HEK293T (cell line): Measurements from ENCODE around the gene FAM25A.

Experiments used
- ARNT ChIP-seq: fragments of 450-650 bp; IDR thresholded peaks from 2 replicates; pipeline ENCODE4 v1.6.1; 2017; ENCODE audit warnings: mild to moderate bottlenecking
- BHLHE40 ChIP-seq: fragments of 450-650 bp; IDR thresholded peaks from 2 replicates; pipeline ENCODE4 v1.6.1; 2016; ENCODE audit warnings: mild to moderate bottlenecking, moderate library complexity, borderline replicate concordance
- CTBP1 ChIP-seq: fragments of 450-650 bp; IDR thresholded peaks from 2 replicates; pipeline ENCODE4 v1.6.1; 2016; ENCODE audit warnings: borderline replicate concordance
- ELF4 ChIP-seq: fragments of 450-650 bp; IDR thresholded peaks from 2 replicates; pipeline ENCODE4 v1.6.1; 2017; ENCODE audit warnings: antibody characterized with exemption
- FOXA1 ChIP-seq: fragments of 450-650 bp; IDR thresholded peaks from 2 replicates; pipeline ENCODE4 v1.6.1; 2016; ENCODE audit warnings: mild to moderate bottlenecking
- FOXK2 ChIP-seq: fragments of 450-650 bp; IDR thresholded peaks from 2 replicates; pipeline ENCODE4 v1.6.1; 2016; ENCODE audit warnings: mild to moderate bottlenecking
- FOXM1 ChIP-seq: fragments of 450-650 bp; IDR thresholded peaks from 2 replicates; pipeline ENCODE4 v1.6.1; 2017; ENCODE audit warnings: mild to moderate bottlenecking, borderline replicate concordance
- HDGF ChIP-seq: fragments of 450-650 bp; IDR thresholded peaks from 2 replicates; pipeline ENCODE4 v1.6.1; 2017; ENCODE audit warnings: antibody characterized with exemption, borderline replicate concordance
- NFRKB ChIP-seq: fragments of 450-650 bp; IDR thresholded peaks from 2 replicates; pipeline ENCODE4 v1.6.1; 2016; ENCODE audit warnings: mild to moderate bottlenecking, moderate library complexity
- PKNOX1 ChIP-seq: fragments of 450-650 bp; IDR thresholded peaks from 2 replicates; pipeline ENCODE4 v1.6.1; 2016
- SP1 ChIP-seq: fragments of 450-650 bp; IDR thresholded peaks from 2 replicates; pipeline ENCODE4 v1.6.1; 2017
- SUZ12 ChIP-seq: fragments of 450-650 bp; IDR thresholded peaks from 2 replicates; pipeline ENCODE4 v1.6.1; 2016; ENCODE audit warnings: mild to moderate bottlenecking
- TARDBP ChIP-seq: fragments of 450-650 bp; IDR thresholded peaks from 2 replicates; pipeline ENCODE4 v1.6.1; 2016
- ZNF384 ChIP-seq: fragments of 450-650 bp; IDR thresholded peaks from 2 replicates; pipeline ENCODE4 v1.6.1; 2016

- TF ChIP-seq SP1 (no peak), FOXM1 (no peak), FOXA1 (no peak), HDGF (no peak), NFRKB (no peak), PKNOX1 (no peak), ELF4 (no peak), ZNF384 (no peak), BHLHE40 (no peak), SUZ12 (no peak), CTBP1 (no peak), FOXK2 (no peak), TARDBP (no peak), ARNT (no peak)
These were observed 40.1 kb upstream of the FAM25A start for GRCh38 chr10:86979977-86980448.
